Ovary (tissue), 3 donors: ENCODE data around the gene NECAB2.

Experiments used
- EP300 ChIP-seq: sonication (generic); formaldehyde crosslinking; IDR thresholded peaks from one replicate; pipeline ENCODE4 v1.6.1; 2017; ENCODE audit warnings: antibody characterized with exemption
- POLR2A ChIP-seq: fragments of 450-650 bp; IDR thresholded peaks from one replicate; pipeline ENCODE4 v1.6.1; 2017; ENCODE audit warnings: antibody characterized with exemption, mild to moderate bottlenecking, moderate library complexity
- TF ChIP-seq, protein P1 (sequence below), 3 donors: fragments of 450-650 bp in 2 of 3; fragments of 200-600 bp in 1 of 3; IDR thresholded peaks; one replicate each; pipeline versions ENCODE4 v1.5.1 to v1.8.0; 2016 to 2022; ENCODE audit warnings: antibody characterized with exemption in 3 of 3, mild to moderate bottlenecking in 1 of 3
- donor health status: DM: no; HTN: no; CAD: no.

- TF ChIP-seq, protein P1, sequence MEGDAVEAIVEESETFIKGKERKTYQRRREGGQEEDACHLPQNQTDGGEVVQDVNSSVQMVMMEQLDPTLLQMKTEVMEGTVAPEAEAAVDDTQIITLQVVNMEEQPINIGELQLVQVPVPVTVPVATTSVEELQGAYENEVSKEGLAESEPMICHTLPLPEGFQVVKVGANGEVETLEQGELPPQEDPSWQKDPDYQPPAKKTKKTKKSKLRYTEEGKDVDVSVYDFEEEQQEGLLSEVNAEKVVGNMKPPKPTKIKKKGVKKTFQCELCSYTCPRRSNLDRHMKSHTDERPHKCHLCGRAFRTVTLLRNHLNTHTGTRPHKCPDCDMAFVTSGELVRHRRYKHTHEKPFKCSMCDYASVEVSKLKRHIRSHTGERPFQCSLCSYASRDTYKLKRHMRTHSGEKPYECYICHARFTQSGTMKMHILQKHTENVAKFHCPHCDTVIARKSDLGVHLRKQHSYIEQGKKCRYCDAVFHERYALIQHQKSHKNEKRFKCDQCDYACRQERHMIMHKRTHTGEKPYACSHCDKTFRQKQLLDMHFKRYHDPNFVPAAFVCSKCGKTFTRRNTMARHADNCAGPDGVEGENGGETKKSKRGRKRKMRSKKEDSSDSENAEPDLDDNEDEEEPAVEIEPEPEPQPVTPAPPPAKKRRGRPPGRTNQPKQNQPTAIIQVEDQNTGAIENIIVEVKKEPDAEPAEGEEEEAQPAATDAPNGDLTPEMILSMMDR (IDR thresholded peaks at IDR 0.05) = no peak
- TF ChIP-seq POLR2A = no peak
- TF ChIP-seq EP300 = no peak
Observed at GRCh38 chr16:83996481-83997252, 28.6 kb downstream of the NECAB2 start.
